Thymus (tissue), 14 donors: ENCODE results near the gene HIVEP1. TPM values are rescaled to one million over a fixed set of nuclear protein-coding genes. Genes with fewer than 3 reads are reported as not detected.

Experiments
- DNase-seq, 9 donors: peaks; one replicate each; pipeline ENCODE4 v3.0.0-alpha.2; 2013; ENCODE audit warnings: low spot score in 9 of 9, low read depth in 6 of 9, missing footprints in 1 of 9
- H3K27ac ChIP-seq, 2 donors: one replicate each; pipeline ENCODE4 v1.5.1; 2013; ENCODE audit warnings: control low read depth in 1 of 2, low read depth in 1 of 2, low read length in 1 of 2, mild to moderate bottlenecking in 1 of 2, moderate library complexity in 1 of 2
- H3K27me3 ChIP-seq, 2 donors: one replicate each; pipeline ENCODE4 v1.5.1; 2013; ENCODE audit warnings: low read length in 1 of 2; ENCODE audit not compliant: control insufficient read depth in 2 of 2, insufficient read depth in 1 of 2
- H3K36me3 ChIP-seq, 2 donors: one replicate each; pipeline ENCODE4 v1.5.1; 2013; ENCODE audit warnings: low read length in 1 of 2, mild to moderate bottlenecking in 1 of 2, moderate library complexity in 1 of 2; ENCODE audit not compliant: control insufficient read depth in 2 of 2, insufficient read depth in 2 of 2
- H3K4me1 ChIP-seq, 2 donors: one replicate each; pipeline ENCODE4 v1.5.1; 2013; ENCODE audit warnings: low read length in 2 of 2; ENCODE audit not compliant: control insufficient read depth in 2 of 2, insufficient read depth in 2 of 2
- H3K4me3 ChIP-seq, 2 donors: one replicate each; pipeline ENCODE4 v1.5.1; 2013; ENCODE audit warnings: low read length in 2 of 2, control low read depth in 1 of 2, mild to moderate bottlenecking in 1 of 2
- H3K9me3 ChIP-seq, 2 donors: one replicate each; pipeline ENCODE4 v1.5.1; 2013; ENCODE audit warnings: low read length in 1 of 2, mild to moderate bottlenecking in 1 of 2; ENCODE audit not compliant: control insufficient read depth in 2 of 2, insufficient read depth in 1 of 2
- WGBS: extraction: QIAGEN DNeasy Blood & Tissue Kit; methylation state at CpG from one replicate; pipeline ENCODE4 v1.1.7; 2013; 5-methylcytosine and 5-hydroxymethylcytosine counted together
- long read RNA-seq, 10 donors: transcript quantifications; one replicate each; lab custom pipeline, GENCODE V29; 2026
- polyA plus RNA-seq: library from polyadenylated mRNA; stranded (reverse); fragments of 200-250 nt; gene quantifications from one replicate; pipeline ENCODE4 v1.2.3, GENCODE V29; 2013
- total RNA-seq: library from RNA; stranded (reverse); fragments of 120-200 nt; gene quantifications from one replicate; pipeline ENCODE4 v1.2.4, GENCODE V29; 2013
- donor health status: healthy.

HIVEP1 gene
- total RNA-seq (24.9 TPM), polyA plus RNA-seq (8.7 TPM)
- long read RNA-seq, donor 1, result 0 reads
- long read RNA-seq, donor 2, result 0 reads
- long read RNA-seq, donor 3, partial matches to known transcripts, result 5 of 8 reads
- long read RNA-seq, donor 3, other reads (novel, unspliced or antisense), result 0 of 8 reads
- long read RNA-seq, donor 4, partial matches to known transcripts, result 0 of 1 reads
- long read RNA-seq, donor 4, other reads (novel, unspliced or antisense), result 0 of 1 reads
- long read RNA-seq, donor 5, partial matches to known transcripts, result 0 of 1 reads
- long read RNA-seq, donor 5, other reads (novel, unspliced or antisense), result 0 of 1 reads
- long read RNA-seq, donor 6, partial matches to known transcripts, result 0 of 2 reads
- long read RNA-seq, donor 6, other reads (novel, unspliced or antisense), result 0 of 2 reads
- long read RNA-seq, donor 7, partial matches to known transcripts, result 0 of 1 reads
- long read RNA-seq, donor 7, other reads (novel, unspliced or antisense), result 0 of 1 reads
- long read RNA-seq, donor 8, result 0 reads
- long read RNA-seq, donor 9, partial matches to known transcripts, result 0 of 6 reads
- long read RNA-seq, donor 9, other reads (novel, unspliced or antisense), result 0 of 6 reads
- long read RNA-seq, donor 10, partial matches to known transcripts, result 5 of 5 reads
- long read RNA-seq, donor 10, other reads (novel, unspliced or antisense), result 0 of 5 reads

- peaks cover 0 to 2% of the 10 kb centered on the region in 2 donors for H3K27me3 ChIP-seq
- no peaks in the 10 kb centered on the region for H3K9me3 ChIP-seq
- peak within 1 kb of the TSS; percentile 84 to 90 for H3K27ac ChIP-seq
- peaks cover 0 to 8% of the 10 kb centered on the region in 2 donors for H3K36me3 ChIP-seq
- peaks cover 9 to 26% of the 10 kb centered on the region in 2 donors for H3K4me1 ChIP-seq
- DNase-seq, result no peak
- under 1% methylated on average over 78 of the region's 78 CpGs for WGBS
- peak within 1 kb of the TSS; percentile 80 to 81 for H3K4me3 ChIP-seq
Measured at GRCh38 chr6:12012038-12012557, at the start of gene HIVEP1. HIVEP1 (plus strand) TSS chr6:12012312; CDS start chr6:12015629, 3,317 bp downstream.

- Histone ChIP-seq H3K4me1 (no peaks in the 10 kb centered on the region), H3K27me3 (no peaks in the 10 kb centered on the region), H3K36me3 (no peaks in the 10 kb centered on the region), H3K4me3 (no peak overlapping the region), H3K27ac (no peak overlapping the region), H3K9me3 (no peaks in the 10 kb centered on the region)
- DNase-seq, result no peak
- 97% methylated on average over 3 of the region's 3 CpGs for WGBS
Measured at GRCh38 chr6:11963756-11964500, 48.2 kb upstream of the HIVEP1 start.

GRCh38 chr6:11964729-11965335 lies 47.3 kb upstream of the HIVEP1 start:
- Histone ChIP-seq H3K36me3 (no peaks in the 10 kb centered on the region), H3K4me3 (no peak overlapping the region), H3K27me3 (no peaks in the 10 kb centered on the region), H3K4me1 (no peaks in the 10 kb centered on the region), H3K9me3 (no peaks in the 10 kb centered on the region), H3K27ac (no peak overlapping the region)
- WGBS, result 95% methylated on average over 3 of the region's 3 CpGs
- DNase-seq, result no peak

- WGBS, result 94% methylated on average over 2 of the region's 2 CpGs
- Histone ChIP-seq H3K9me3 (no peaks in the 10 kb centered on the region), H3K27ac (no peak overlapping the region), H3K4me1 (no peaks in the 10 kb centered on the region), H3K27me3 (no peaks in the 10 kb centered on the region), H3K36me3 (no peaks in the 10 kb centered on the region), H3K4me3 (no peak overlapping the region)
- no peak for DNase-seq
Measured at GRCh38 chr6:11965499-11965898, 46.6 kb upstream of the HIVEP1 start.

- Histone ChIP-seq H3K4me1 (no peaks in the 10 kb centered on the region), H3K27ac (no peak overlapping the region), H3K27me3 (no peaks in the 10 kb centered on the region), H3K36me3 (no peaks in the 10 kb centered on the region), H3K9me3 (no peaks in the 10 kb centered on the region), H3K4me3 (no peak overlapping the region)
- no peak for DNase-seq
- WGBS, result 87% methylated on average over 3 of the region's 3 CpGs
Measured at GRCh38 chr6:11968241-11968806, 43.8 kb upstream of the HIVEP1 start.

GRCh38 chr6:11969092-11969491 lies 43.0 kb upstream of the HIVEP1 start:
- Histone ChIP-seq H3K4me3 (no peak overlapping the region), H3K27ac (no peak overlapping the region)
- 89% methylated on average over 2 of the region's 2 CpGs for WGBS

GRCh38 chr6:11970114-11970513 lies 42.0 kb upstream of the HIVEP1 start:
- WGBS, result 98% methylated on average over 3 of the region's 3 CpGs
- no peak for DNase-seq
- no peaks in the 10 kb centered on the region for H3K27me3 ChIP-seq

More at GRCh38 chr6:11969092-11969491, 43.0 kb upstream of the HIVEP1 start:
- Histone ChIP-seq H3K9me3 (no peaks in the 10 kb centered on the region), H3K4me1 (no peaks in the 10 kb centered on the region), H3K27me3 (no peaks in the 10 kb centered on the region), H3K36me3 (no peaks in the 10 kb centered on the region)
- DNase-seq, result no peak

DNA sequence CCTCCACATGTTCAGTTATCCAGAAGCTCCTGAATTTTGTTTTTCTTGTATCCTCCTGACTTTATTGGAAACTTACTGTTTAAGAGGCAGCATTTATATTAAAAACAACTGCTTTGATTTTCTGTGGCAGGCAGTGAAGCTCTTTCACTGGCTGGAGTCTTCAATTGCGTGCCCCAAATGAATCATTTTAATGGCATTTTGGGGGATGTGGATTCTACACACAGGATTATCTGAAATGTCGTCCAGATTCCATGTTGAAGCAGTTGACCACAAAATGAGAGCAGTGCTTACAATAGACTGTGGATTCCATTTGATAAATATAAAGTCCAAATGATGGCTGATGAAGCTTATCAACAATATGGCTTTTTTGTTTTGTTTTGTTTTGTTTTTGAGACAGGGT lies 41.0 kb upstream of the HIVEP1 start:
- Histone ChIP-seq H3K4me3 (no peak overlapping the region), H3K27me3 (no peaks in the 10 kb centered on the region), H3K9me3 (no peaks in the 10 kb centered on the region), H3K27ac (no peak overlapping the region), H3K36me3 (no peaks in the 10 kb centered on the region), H3K4me1 (peaks cover 3 to 9% of the 10 kb centered on the region in 2 donors)
- DNase-seq, result no peak
- WGBS, result 96% methylated on average over 2 of the region's 2 CpGs

More at GRCh38 chr6:11970114-11970513, 42.0 kb upstream of the HIVEP1 start:
- H3K4me3 ChIP-seq, result no peak overlapping the region
- H3K27ac ChIP-seq, result no peak overlapping the region
- H3K9me3 ChIP-seq, result no peaks in the 10 kb centered on the region
- peaks cover 0 to under 1% of the 10 kb centered on the region in 2 donors for H3K4me1 ChIP-seq
- no peaks in the 10 kb centered on the region for H3K36me3 ChIP-seq
